HepG2 (cell line): Measurements from ENCODE around the gene GALP. TPM values are rescaled to one million over a fixed set of nuclear protein-coding genes. Genes with fewer than 3 reads are reported as not detected.

Experiments used
- ARID2 ChIP-seq: sonication (generic); formaldehyde crosslinking; IDR thresholded peaks from 2 replicates; pipeline ENCODE4 v1.8.1; 2022; ENCODE audit warnings: mild to moderate bottlenecking, missing genetic modification reagents, borderline replicate concordance
- DMAP1 ChIP-seq: IDR thresholded peaks from 2 replicates; pipeline ENCODE4 v1.6.1; 2016
- HCFC1 ChIP-seq: fragments of 150-350 bp; IDR thresholded peaks from 2 replicates; pipeline ENCODE4 v1.6.1; 2014; ENCODE audit warnings: low read depth, low read length
- JUND ChIP-seq: sonication (generic); formaldehyde crosslinking; IDR thresholded peaks from 2 replicates; pipeline ENCODE4 v1.8.0; 2022; ENCODE audit warnings: mild to moderate bottlenecking, missing genetic modification reagents
- KLF11 ChIP-seq: IDR thresholded peaks from 2 replicates; pipeline ENCODE4 v1.6.1; 2016; ENCODE audit warnings: missing compliant biosample characterization
- KLF6 ChIP-seq: IDR thresholded peaks from 2 replicates; pipeline ENCODE4 v1.8.0; 2016; ENCODE audit warnings: missing biosample characterization, missing genetic modification reagents
- MEF2D ChIP-seq: sonication (generic); formaldehyde crosslinking; IDR thresholded peaks from 2 replicates; pipeline ENCODE4 v1.5.1; 2020; ENCODE audit warnings: mild to moderate bottlenecking, missing genetic modification reagents
- REPIN1 ChIP-seq: sonication (generic); formaldehyde crosslinking; IDR thresholded peaks from 2 replicates; pipeline ENCODE4 v1.8.0; 2022; ENCODE audit warnings: missing genetic modification reagents, low read depth, mild to moderate bottlenecking, borderline replicate concordance
- SIN3A ChIP-seq: IDR thresholded peaks from 2 replicates; pipeline ENCODE4 v1.6.1; 2011; ENCODE audit warnings: low read depth, mild to moderate bottlenecking, control low read depth, low read length, borderline replicate concordance
- SMYD3 ChIP-seq: sonication (generic); formaldehyde crosslinking; IDR thresholded peaks from 2 replicates; pipeline ENCODE4 v1.8.1; 2023; ENCODE audit warnings: mild to moderate bottlenecking, missing genetic modification reagents
- SOX5 ChIP-seq: IDR thresholded peaks from 2 replicates; pipeline ENCODE4 v1.6.1; 2016; ENCODE audit warnings: borderline replicate concordance
- SP2 ChIP-seq: sonication (generic); formaldehyde crosslinking; IDR thresholded peaks from 2 replicates; pipeline ENCODE4 v1.5.1; 2020; ENCODE audit warnings: mild to moderate bottlenecking, missing genetic modification reagents
- SRSF9 ChIP-seq: fragments of 200-400 bp; formaldehyde crosslinking; IDR thresholded peaks from 2 replicates; pipeline ENCODE4 v1.6.1; 2018; ENCODE audit warnings: borderline replicate concordance, mild to moderate bottlenecking, low read depth, low read length; ENCODE audit not compliant: insufficient read depth, poor library complexity, severe bottlenecking
- STAG1 ChIP-seq: sonication (generic); formaldehyde crosslinking; IDR thresholded peaks from 2 replicates; pipeline ENCODE4 v1.4.0; 2020; ENCODE audit warnings: missing genetic modification reagents
- ZNF263 ChIP-seq: sonication (generic); formaldehyde crosslinking; IDR thresholded peaks from 2 replicates; pipeline ENCODE4 v1.4.0; 2020; ENCODE audit warnings: missing genetic modification reagents
- ZNF292 ChIP-seq: sonication (generic); formaldehyde crosslinking; IDR thresholded peaks from 2 replicates; pipeline ENCODE4 v1.8.1; 2022; ENCODE audit warnings: mild to moderate bottlenecking, low read depth, missing genetic modification reagents, borderline replicate concordance
- ZNF510 ChIP-seq: sonication (generic); formaldehyde crosslinking; IDR thresholded peaks from 2 replicates; pipeline ENCODE4 v1.4.0; 2020; ENCODE audit warnings: low read depth, mild to moderate bottlenecking, missing genetic modification reagents
- polyA plus RNA-seq, 8 experiments: library from polyadenylated mRNA; depleted of rRNA in 3 of 8; stranded (reverse) in 7 of 8; unstranded in 1 of 8; fragments of >200 nt; fragmentation: Illumina TruSeq in 4 of 8; extraction: Trizol in 4 of 8; gene quantifications; 2 replicates each; pipeline versions ENCODE4 v1.2.1 to v1.2.3, GENCODE V29; 2011 to 2016; ENCODE audit warnings: low read depth in 4 of 8, missing spikeins in 1 of 8, mixed read lengths in 1 of 8; ENCODE audit not compliant: insufficient read depth in 1 of 8
- total RNA-seq, 5 experiments: library from RNA; depleted of rRNA; stranded (reverse); fragments of >200 nt; fragmentation: Illumina TruSeq; extraction: Trizol; gene quantifications; 2 replicates each; pipeline ENCODE4 v1.2.3, GENCODE V29; 2016; ENCODE audit warnings: low read depth in 1 of 5
- TF ChIP-seq, protein P1 (sequence below): sonication (generic); formaldehyde crosslinking; IDR thresholded peaks from 2 replicates; pipeline ENCODE4 v1.8.0; 2022; ENCODE audit warnings: missing genetic modification reagents, mild to moderate bottlenecking, moderate library complexity, borderline replicate concordance
- TF ChIP-seq, protein P2 (sequence below): sonication (generic); formaldehyde crosslinking; IDR thresholded peaks from 2 replicates; pipeline ENCODE4 v1.5.0; 2020; ENCODE audit warnings: mild to moderate bottlenecking, missing genetic modification reagents, borderline replicate concordance
- TF ChIP-seq, protein P3 (sequence below): sonication (generic); formaldehyde crosslinking; IDR thresholded peaks from 2 replicates; pipeline ENCODE4 v1.4.0; 2020; ENCODE audit warnings: missing genetic modification reagents
- TF ChIP-seq, protein P4 (sequence below): sonication (generic); formaldehyde crosslinking; conservative IDR thresholded peaks from 2 replicates; pipeline ENCODE4 v1.8.0; 2022; ENCODE audit warnings: mild to moderate bottlenecking, moderate library complexity, missing genetic modification reagents
- TF ChIP-seq, protein P5 (sequence below): sonication (generic); formaldehyde crosslinking; IDR thresholded peaks from 2 replicates; pipeline ENCODE4 v1.5.0; 2020; ENCODE audit warnings: missing genetic modification reagents

The GALP gene
- total and polyA plus RNA-seq, 2 of the 13 experiments (the other 11 are each of a cell fraction or from before 2014, with no cell fraction given): not detected

DNA sequence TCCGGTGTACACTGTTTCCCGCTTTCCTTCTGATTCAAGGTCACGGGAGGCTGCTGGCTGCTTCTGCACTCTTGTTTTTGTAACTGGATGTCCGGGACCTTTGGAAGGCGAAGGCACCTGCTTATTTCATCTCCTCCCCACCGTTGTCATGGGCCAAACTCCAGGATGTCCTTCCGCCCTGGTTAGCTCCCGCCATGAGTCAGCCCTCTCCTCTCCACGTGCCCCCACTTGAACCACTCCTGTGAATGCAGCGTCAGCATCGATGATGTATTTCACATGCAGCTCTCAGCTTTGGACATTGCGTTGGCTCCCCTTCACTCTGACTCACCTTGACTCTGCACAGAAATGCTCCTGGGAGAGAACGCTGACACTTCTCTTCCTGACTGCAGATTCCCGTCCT, 5.5 kb upstream of the GALP start (continued):
- TF ChIP-seq, protein P1, sequence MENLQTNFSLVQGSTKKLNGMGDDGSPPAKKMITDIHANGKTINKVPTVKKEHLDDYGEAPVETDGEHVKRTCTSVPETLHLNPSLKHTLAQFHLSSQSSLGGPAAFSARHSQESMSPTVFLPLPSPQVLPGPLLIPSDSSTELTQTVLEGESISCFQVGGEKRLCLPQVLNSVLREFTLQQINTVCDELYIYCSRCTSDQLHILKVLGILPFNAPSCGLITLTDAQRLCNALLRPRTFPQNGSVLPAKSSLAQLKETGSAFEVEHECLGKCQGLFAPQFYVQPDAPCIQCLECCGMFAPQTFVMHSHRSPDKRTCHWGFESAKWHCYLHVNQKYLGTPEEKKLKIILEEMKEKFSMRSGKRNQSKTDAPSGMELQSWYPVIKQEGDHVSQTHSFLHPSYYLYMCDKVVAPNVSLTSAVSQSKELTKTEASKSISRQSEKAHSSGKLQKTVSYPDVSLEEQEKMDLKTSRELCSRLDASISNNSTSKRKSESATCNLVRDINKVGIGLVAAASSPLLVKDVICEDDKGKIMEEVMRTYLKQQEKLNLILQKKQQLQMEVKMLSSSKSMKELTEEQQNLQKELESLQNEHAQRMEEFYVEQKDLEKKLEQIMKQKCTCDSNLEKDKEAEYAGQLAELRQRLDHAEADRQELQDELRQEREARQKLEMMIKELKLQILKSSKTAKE: peak; percentile 34; the same call in 1 of the 2 replicates
- TF ChIP-seq SOX5 (CRISPR knock-in tag) (peak; percentile 59; the same call in 1 of the 2 replicates), SMYD3 (CRISPR knock-in tag) (no peak), STAG1 (CRISPR knock-in tag) (no peak), MEF2D (CRISPR knock-in tag) (peak; percentile 67), JUND (CRISPR knock-in tag) (peak; percentile 84), SRSF9 (no peak), DMAP1 (CRISPR knock-in tag) (peak; percentile 77), SIN3A (peak; percentile 60; the same call in 1 of the 2 replicates), SP2 (no peak), ZNF510 (0 out of 2 replicates have a peak, but pooled peaks have one; percentile 41), REPIN1 (CRISPR knock-in tag) (no peak), KLF6 (CRISPR knock-in tag) (peak; percentile 36; the same call in 1 of the 2 replicates), ZNF263 (CRISPR knock-in tag) (0 out of 2 replicates have a peak, but pooled peaks have one; percentile 40), HCFC1 (peak; percentile 23; the same call in 1 of the 2 replicates), ZNF292 (CRISPR knock-in tag) (peak; percentile 77; the same call in 1 of the 2 replicates), ARID2 (CRISPR knock-in tag) (no peak), KLF11 (CRISPR knock-in tag) (no peak)
- TF ChIP-seq, protein P2, sequence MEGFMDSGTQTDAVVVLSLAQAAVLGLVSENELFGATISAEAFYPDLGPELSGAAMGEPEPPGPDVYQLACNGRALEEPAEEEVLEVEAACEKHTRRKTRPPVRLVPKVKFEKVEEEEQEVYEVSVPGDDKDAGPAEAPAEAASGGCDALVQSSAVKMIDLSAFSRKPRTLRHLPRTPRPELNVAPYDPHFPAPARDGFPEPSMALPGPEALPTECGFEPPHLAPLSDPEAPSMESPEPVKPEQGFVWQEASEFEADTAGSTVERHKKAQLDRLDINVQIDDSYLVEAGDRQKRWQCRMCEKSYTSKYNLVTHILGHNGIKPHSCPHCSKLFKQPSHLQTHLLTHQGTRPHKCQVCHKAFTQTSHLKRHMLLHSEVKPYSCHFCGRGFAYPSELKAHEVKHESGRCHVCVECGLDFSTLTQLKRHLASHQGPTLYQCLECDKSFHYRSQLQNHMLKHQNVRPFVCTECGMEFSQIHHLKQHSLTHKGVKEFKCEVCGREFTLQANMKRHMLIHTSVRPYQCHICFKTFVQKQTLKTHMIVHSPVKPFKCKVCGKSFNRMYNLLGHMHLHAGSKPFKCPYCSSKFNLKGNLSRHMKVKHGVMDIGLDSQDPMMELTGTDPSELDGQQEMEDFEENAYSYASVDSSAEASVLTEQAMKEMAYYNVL: no peak
- TF ChIP-seq, protein P3, sequence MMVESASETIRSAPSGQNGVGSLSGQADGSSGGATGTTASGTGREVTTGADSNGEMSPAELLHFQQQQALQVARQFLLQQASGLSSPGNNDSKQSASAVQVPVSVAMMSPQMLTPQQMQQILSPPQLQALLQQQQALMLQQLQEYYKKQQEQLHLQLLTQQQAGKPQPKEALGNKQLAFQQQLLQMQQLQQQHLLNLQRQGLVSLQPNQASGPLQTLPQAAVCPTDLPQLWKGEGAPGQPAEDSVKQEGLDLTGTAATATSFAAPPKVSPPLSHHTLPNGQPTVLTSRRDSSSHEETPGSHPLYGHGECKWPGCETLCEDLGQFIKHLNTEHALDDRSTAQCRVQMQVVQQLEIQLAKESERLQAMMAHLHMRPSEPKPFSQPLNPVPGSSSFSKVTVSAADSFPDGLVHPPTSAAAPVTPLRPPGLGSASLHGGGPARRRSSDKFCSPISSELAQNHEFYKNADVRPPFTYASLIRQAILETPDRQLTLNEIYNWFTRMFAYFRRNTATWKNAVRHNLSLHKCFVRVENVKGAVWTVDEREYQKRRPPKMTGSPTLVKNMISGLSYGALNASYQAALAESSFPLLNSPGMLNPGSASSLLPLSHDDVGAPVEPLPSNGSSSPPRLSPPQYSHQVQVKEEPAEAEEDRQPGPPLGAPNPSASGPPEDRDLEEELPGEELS (CRISPR knock-in tag): peak; percentile 55
- TF ChIP-seq, protein P4, sequence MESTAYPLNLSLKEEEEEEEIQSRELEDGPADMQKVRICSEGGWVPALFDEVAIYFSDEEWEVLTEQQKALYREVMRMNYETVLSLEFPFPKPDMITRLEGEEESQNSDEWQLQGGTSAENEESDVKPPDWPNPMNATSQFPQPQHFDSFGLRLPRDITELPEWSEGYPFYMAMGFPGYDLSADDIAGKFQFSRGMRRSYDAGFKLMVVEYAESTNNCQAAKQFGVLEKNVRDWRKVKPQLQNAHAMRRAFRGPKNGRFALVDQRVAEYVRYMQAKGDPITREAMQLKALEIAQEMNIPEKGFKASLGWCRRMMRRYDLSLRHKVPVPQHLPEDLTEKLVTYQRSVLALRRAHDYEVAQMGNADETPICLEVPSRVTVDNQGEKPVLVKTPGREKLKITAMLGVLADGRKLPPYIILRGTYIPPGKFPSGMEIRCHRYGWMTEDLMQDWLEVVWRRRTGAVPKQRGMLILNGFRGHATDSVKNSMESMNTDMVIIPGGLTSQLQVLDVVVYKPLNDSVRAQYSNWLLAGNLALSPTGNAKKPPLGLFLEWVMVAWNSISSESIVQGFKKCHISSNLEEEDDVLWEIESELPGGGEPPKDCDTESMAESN (CRISPR knock-in tag): no peak
- TF ChIP-seq, protein P5, sequence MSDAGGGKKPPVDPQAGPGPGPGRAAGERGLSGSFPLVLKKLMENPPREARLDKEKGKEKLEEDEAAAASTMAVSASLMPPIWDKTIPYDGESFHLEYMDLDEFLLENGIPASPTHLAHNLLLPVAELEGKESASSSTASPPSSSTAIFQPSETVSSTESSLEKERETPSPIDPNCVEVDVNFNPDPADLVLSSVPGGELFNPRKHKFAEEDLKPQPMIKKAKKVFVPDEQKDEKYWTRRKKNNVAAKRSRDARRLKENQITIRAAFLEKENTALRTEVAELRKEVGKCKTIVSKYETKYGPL: no peak
